GM12878 (cell line): ENCODE measurements around the gene NIBAN1.

ENCODE experiments used
- CTCF ChIP-seq, 3 experiments: IDR thresholded peaks in 2 of 3; conservative IDR thresholded peaks in 1 of 3; 2 replicates each; pipeline ENCODE4 v1.5.1; 2011; ENCODE audit warnings: low read depth in 3 of 3, low read length in 3 of 3, mild to moderate bottlenecking in 3 of 3, control low read depth in 2 of 3, moderate library complexity in 2 of 3, inconsistent platforms in 1 of 3, mixed read lengths in 1 of 3; ENCODE audit not compliant: control insufficient read depth in 2 of 3, insufficient read depth in 1 of 3; ENCODE audit errors: extremely low read depth in 1 of 3
- FOXM1 ChIP-seq: IDR thresholded peaks from 2 replicates; pipeline ENCODE4 v1.6.1; 2012; ENCODE audit warnings: low read depth, mild to moderate bottlenecking, inconsistent platforms, low read length, moderate library complexity
- MEF2A ChIP-seq: IDR thresholded peaks from 2 replicates; pipeline ENCODE4 v1.6.1; 2011; ENCODE audit warnings: low read depth, mild to moderate bottlenecking, low read length, moderate library complexity; ENCODE audit not compliant: insufficient read depth
- SIX5 ChIP-seq: IDR thresholded peaks from 2 replicates; pipeline ENCODE4 v1.6.1; 2011; ENCODE audit warnings: mild to moderate bottlenecking, low read depth, low read length, moderate library complexity; ENCODE audit not compliant: severe bottlenecking
- YY1 ChIP-seq: IDR thresholded peaks from 2 replicates; pipeline ENCODE4 v1.6.1; 2011; ENCODE audit warnings: low read depth, mild to moderate bottlenecking, low read length

DNA sequence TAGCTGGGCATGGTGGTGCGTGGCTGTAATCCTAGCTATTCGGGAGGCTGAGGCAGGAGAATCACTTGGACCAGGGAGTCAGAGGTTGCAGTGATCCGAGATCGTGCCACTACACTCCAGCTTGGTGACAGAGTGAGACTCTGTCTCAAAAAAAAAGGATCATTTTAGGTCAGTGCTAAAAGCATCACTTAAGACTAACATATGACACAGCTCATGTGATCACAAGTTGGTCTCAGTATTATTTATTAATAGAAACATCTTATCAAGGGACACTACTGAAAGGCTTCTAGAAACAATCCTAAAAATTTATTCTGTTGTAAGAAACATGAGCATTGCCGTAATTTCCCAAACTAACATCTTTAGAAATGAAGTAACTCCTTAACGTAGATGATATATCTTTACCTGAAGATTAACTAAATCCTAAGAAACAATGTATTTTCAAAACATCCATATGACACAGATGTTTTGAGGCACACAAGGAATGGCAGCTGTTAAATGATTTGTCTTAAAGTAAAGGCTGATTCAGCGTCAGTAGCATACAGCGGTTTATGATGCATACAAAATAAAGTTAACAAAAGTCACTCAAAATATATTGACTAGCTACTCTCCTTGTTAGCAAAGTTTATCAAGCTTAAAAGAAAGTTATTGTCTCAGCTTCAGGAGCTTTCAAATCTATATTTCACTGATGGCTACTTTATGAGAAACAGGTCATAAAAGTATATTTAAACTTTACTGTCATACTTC is 2.6 kb downstream of the NIBAN1 start:
- TF ChIP-seq YY1 (no peak), SIX5 (no peak), MEF2A (no peak), CTCF (IDR thresholded peaks at IDR 0.05 in 2 of 3, conservative IDR thresholded peaks at IDR 0.05 in 1 of 3; ENCODE audit: control insufficient read depth in 2 of 3, extremely low read depth in 1 of 3, insufficient read depth in 1 of 3, low read depth in 3 of 3, low read length in 3 of 3) (no peak), FOXM1 (no peak)
